GOT3 (cell line): ENCODE results near the gene LIPE.
"Not testable (repeated sequence)": the region's sequence is repeated elsewhere in the genome, so short reads cannot be mapped to it uniquely, and the experiment has no call there.

ENCODE experiments used
- DNase-seq: peaks from one replicate; lab custom pipeline; 2025; ENCODE audit warnings: mixed read lengths; lab: John Stamatoyannopoulos, UW

LIPE gene

GRCh38 chr19:42448306-42448705, 21.1 kb upstream of the LIPE start:
- not testable (repeated sequence) for DNase-seq

DNA sequence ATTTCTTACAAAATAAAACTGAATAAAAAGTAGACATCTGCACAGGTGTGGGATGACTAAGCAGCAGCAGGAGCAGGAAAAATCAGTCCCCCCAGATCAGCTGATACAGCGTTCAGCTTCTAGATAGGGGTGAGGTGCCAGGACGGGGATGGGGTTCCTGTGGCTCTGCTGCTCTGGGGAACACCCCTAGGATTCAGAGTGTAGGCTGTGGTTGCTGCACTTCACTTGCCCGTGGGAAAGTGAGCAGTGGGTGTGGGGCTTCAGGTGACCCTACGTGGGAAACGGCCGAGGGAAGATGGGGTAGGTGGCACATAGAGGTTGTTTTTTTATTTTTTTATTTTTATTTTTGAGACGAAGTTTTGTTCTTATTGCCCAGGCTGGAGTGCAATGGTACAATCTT, 18.8 kb upstream of the LIPE start:
- DNase-seq: no peak

DNA sequence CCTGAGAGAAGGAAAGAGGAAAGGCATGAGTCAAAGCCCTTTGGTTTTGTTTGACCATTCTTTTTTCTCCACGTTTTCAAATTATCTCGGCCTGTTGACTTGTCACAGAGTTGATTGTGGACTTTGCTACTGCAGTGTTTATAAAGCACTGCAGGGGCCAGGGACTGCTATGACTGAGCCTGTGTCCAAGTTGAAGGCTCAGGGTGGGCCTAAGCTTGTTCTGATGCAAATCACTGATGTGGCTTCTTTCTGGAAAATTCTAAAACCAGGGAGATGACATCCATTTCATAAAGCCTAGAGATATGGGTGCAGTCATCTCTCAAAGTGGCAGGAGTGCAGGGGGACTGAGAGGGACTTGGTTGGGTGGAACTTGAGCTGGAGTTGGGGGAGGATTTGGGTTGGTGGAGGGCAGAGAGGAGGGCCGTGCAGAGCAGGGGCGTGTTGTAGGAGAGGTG, 16.8 kb upstream of the LIPE start:
- DNase-seq: no peak

DNA sequence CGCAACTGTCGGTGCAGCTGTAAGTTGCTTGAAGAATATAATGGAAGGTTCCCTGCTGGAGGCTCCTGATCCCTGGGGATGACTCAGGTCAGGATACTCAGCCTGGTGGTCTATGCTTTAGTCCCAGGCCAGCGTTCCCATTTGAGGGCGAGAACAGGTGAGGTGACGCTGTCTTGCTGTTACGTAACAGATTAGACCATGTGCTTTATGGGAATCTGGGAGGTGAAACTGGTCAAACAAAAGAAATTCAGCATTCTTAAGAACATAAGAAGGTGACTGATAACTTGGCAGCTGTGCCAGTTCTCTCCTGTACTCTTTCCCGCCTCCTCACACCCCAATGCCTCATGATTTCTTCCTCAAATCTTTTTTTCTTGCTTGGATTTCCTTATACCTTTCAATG, 15.6 kb upstream of the LIPE start, which contains the start of gene CXCL17:
CXCL17 (minus strand) TSS at position 114 of the 400 bp plus-strand sequence. CDS start 114 bp downstream, outside the sequence.
- DNase-seq: no peak

- no peak for DNase-seq
Observed at GRCh38 chr19:42441049-42441445, 13.9 kb upstream of the LIPE start.

DNA sequence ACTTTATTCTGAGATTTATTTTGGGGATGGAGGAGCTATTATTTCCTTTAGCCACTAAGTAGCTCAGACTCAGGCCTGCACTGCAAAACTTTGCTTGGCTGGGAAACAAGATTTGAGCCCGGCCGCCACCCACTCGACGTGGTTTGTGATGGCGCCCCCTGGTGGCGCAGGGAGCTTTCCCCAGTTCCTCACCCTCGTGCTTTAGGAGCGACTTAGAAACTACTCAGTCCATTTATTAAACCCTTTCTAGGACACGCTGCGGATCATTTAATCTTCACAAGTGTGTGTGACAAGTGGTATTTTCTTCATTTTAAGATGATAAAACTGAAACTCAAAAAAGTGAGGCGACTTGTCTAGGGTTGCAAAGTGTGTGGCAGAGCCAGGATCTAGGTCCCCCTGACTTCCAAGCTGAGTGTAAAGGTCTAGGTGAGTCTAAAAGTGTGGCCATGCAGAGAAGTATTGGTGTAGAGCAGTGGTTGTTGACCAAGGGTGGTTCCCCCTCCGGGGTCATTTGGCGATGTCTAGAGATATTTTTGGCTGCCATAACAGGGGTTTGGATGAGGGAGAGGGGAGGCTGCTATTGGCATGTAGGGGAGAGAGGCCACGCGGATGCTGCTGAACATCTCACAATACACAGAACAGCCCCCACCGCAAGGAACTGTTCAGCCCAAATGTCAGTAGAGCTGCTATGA, 13.3 kb upstream of the LIPE start:
- DNase-seq: no peak

DNA sequence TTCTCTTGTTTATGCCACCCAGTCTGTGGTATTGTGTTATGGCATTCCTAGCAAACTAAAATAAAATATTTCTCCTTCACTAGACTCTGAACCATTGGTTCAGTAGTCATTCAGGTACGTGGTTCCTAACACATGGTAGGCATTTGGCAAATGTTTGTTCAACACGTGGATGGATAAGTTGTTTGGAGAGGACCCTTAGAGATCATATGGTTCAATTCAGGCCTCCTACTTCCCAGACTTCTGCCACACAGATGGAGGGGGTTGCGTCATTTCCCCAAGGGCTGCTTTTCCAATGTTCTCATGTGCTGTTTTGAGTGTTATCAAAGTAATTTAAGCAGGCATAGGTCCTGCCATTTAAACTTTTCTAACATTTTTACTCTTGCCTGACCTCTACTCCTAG, 8.8 kb upstream of the LIPE start:
- no peak for DNase-seq

- no peak for DNase-seq
Observed at GRCh38 chr19:42435316-42435715, 8.1 kb upstream of the LIPE start.

DNA sequence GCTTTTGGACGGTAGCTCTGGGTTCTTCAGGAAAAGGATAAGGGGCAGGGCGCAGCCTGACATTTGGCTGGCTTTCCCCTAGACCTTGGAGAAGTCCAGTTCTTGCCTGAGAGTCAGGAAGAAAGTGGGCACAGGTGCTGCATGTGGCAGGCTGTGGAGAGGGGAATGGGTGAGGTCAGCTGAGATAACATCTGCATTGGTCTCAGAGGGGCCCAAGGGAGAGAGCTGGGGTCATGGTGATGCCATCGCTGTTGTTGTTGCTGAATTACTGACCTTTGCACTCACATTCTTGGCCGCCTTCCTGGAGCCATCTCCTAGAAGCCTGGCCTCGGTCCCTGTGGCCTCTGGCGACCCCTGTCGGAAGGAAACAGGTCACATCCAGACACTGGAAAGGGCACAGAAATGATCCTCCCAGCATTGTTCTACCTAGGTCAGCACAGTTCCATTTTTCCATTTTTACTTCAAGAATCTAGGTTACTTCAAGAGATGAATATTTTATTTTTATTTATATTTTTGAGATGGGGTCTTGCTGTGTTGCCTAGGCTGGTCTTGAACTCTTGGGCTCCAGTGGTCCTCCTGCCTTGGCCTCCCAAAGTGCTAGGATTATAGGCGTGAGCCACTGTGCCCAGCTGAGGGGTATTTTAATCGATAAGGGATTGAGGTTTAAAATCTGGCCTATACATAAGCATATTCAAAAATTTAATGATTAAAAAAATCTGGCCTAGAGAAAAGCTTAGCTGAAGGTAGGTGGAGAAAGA, 6.5 kb upstream of the LIPE start:
- DNase-seq: peak; percentile 37

DNA sequence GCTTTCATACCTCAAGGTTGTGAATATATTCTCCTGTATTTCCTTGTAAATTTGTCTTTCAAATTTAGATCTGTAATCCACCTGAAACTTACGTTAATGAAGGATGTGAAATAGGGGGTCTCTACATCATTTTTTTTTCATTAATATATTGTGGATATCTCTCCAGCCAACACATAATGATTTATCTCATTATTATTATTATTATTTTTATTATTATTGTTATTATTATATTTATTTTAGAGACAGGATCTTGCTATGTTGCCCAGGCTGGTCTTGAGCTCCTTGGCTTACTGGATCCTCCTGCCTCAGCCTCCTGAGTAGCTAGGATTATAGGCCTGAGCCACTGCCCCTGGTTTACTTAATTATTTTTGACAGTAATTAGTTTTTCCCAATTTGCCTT, 4.3 kb upstream of the LIPE start:
- no peak for DNase-seq

DNA sequence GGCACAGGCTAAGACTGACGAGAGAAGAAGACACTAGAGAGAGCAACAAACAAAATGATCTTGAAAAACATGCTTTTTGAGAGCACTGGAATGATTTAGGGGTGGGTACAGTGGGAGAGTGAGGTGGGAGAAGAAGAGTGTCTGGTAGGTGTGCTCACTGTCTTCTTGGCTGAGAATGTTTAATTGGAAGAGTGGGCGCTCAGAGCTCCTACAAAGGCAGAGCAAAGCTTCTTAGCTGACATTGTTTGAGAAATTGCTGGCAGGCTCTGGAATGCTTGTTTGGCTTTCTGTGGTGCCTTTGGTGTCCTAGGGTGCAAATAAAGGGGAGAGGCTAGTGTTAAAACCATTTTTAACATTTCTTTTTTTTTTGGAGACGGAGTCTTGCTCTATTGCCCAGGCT, 1.5 kb upstream of the LIPE start:
- no peak for DNase-seq

DNA sequence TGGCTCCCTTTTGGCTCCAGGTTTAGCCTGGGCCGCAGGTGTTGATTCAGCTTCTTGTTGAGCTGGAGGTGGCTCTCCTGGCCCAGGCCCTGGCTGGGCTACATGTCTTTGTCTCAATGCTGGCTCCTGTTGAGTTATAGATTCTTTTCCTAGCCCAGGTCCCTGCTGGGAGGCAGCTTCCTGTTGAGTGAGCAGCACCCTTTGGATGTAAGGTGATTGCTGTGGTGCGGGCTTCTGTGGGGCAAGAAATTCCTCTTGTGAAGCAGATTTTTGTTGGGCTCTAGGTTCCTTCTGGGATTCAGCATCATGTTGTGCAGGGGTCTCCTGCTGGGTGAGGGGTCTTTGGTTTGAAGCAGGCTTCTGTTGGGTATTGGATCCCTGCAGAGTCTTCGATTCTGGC, 545 bp downstream of the LIPE start:
- DNase-seq: no peak

DNA sequence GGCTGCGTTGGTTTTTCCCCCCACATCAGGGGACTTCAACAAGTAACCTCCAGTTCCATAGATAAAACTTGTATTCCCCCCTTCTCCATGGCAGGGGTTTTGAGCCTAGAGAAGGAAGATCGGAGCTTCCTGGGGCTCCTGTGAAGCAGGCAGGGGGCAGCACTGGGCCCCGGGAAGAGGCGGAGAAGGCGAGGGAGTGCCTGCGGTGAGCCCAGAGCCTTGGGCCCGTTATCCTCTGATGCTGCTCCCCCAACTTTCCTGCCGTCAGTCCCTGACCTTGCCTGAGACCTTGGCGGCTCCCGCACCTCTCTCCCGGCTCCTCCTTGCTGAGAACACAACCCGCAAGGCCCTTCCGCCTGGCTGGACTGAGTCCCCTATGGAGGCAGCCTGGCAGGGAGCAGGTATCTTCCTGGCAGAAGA, 2.5 kb downstream of the LIPE start:
- no peak for DNase-seq

DNA sequence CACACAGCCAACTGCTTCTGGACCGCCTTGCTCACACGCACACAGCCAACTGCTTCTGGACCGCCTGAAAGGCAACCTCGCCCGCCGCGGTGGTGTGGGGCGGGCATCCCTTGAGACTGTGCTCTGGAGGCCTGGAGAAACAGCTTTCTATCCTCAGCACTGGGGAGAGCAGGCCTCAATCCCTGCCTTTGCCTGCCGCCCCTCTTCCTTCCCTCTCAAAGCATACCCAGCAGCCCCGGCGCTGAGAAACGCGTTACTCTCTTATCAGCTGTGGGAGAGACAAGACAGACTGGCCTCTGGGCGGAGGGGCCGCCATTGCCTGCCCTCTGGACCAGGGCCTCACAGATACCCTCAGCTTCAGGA, 2.9 kb downstream of the LIPE start:
- DNase-seq: no peak

GRCh38 chr19:42423462-42424344, 3.5 kb downstream of the LIPE start:
- peak; percentile 49 for DNase-seq

DNA sequence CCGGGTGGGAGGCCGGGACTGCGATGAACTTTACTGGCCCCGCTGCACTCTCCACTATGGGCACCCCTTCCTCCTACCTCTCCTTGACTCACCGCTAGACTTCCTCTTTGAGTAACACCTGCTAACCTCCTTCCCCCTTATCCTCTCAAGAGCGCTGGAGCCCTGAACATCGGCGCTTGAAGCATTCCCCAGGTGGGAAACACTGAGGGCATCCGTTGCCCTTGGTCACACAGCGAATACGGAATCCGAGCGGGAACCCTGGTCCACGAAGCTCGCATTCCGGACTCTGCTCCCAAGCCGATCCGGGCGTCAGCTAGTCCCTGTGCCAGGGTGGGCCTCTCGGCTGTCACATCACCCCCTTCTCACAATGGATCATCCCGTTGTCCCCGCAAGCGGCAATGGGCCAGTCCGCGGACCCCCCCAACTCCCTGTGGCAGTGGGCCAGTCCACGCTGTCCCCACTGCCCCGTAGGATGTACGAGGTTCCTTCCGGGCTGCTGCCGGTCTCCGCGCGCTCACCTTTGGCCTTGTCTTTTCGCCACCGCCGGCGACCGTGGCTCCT, 4.2 kb downstream of the LIPE start:
- DNase-seq: no peak

DNA sequence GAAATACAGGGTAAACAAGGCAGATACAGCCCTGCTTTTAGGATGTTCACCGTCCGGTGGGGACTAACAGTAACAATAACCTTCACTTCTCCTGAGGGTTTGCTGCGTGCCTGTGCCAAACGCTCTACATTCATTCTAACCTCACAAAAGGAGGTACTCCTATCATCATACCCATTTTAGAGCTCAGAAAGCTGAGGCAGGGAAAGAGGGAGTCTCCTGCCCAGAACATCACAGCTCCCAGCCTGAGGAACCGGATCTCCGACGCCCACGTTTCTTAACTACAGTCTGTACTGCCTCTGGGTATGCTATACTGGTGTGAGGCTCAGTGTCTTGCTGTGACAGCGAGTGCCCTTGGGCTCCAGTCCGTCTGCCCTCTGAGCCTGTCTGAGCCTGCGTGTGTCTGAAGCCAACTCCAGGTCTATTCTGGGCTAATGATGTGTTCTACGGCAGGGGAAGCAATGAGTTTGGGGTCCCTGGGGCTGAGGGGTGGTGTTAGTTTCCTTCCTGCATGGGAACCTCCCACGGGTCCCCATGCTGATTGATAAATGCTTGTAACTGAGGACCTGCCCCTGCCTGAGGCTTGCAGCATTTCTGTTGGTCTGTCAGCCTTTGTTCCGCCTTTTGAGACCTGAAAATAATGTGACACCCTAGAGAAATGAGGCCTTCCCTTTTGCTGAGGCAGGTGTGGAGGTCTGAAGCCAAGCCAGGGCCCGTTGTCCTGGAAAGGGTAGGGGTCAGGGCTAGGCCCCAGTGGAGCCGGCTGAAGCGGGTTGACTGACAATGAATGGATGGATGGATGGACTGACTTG, 4.9 kb downstream of the LIPE start:
- no peak for DNase-seq

DNA sequence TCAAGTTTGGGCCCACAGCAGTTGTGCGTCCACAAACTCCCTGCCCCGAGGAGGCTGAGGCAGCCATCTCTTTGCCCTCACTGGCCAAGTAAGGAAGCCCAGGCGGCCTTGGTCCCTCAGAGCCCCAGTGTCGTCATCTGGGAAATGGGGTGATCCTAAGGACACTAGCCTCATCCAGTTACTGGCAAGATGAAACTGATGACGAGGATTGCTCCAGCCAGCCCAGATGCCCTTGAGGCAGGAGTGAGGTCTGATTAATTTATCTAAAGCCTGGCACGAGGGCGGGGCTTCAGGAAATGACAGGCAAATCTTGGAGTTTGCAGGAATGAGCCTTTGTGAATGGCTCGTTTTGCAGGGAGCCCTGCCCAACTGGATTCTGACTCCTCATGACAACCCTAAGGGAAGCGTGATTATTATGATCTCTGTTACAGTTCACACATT, 5.6 kb downstream of the LIPE start:
- DNase-seq: no peak

DNA sequence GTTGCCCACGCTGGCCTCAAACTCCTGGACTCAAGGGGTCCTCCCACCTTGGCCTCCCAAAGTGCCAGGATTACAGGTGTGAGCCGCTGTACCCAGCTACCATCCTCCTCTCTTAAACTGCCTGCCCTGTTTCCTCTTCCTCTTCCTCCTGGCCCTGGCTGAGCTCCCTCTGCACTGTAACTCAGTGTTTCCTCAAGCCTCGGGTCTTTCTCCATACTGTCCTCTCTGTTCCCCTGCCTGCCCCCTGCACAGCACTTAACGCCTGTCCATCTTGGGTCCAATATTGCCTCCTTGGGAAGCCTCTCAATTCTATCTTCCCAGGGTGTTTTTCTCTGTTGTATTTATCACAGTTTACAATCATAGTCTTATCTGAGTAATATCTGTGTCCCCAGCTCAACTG, 6.1 kb downstream of the LIPE start:
- DNase-seq: no peak

DNA sequence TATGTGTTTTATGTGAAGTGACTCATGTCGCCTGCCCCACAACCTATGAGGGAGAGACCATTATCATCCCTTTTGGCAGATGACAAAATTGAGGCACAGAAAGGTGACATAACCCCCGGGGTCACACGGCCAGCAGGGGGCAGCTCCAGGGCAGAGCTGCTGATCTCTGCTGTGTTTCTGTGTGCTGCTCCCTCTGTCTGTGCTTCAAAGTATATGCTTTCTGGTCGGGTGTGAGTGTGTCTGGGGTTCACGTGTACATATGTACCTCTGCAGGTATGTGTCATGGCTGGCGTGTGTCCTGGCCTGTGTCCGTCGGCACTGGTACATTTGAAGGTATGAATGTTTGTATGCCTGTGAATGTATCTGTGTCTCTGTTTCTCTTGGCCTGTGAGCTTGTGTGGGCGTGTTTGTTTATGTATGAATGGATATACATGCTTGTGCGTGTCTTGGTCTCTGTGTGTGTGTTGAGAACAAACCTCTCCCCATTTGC, 7.1 kb downstream of the LIPE start:
- DNase-seq: no peak

- DNase-seq: no peak
Observed at GRCh38 chr19:42419309-42419708, 7.9 kb downstream of the LIPE start.
